Spleen (tissue), 13 donors: Measurements from ENCODE around the gene C22orf31. TPM values are rescaled to one million over a fixed set of nuclear protein-coding genes. Genes with fewer than 3 reads are reported as not detected.

ENCODE experiments used
- DNase-seq: peaks from one replicate; pipeline ENCODE4 v3.0.0-alpha.2; 2020
- H3K27ac ChIP-seq, 8 donors: fragments of 200-600 bp; sonication (generic) in 7 of 8; 1 replicate in 4 of 8; 2 replicates in 4 of 8; pipeline versions ENCODE4 v1.5.0 to v1.8.0; 2016 to 2021; ENCODE audit warnings: inconsistent platforms in 4 of 8, mild to moderate bottlenecking in 4 of 8, moderate library complexity in 1 of 8
- H3K27me3 ChIP-seq, 7 donors: fragments of 200-600 bp; sonication (generic) in 6 of 7; replicated peaks in 1 of 7; 1 replicate in 4 of 7; 2 replicates in 3 of 7; pipeline versions ENCODE4 v1.5.0 to v1.8.0; 2016 to 2021; ENCODE audit warnings: inconsistent platforms in 3 of 7, mild to moderate bottlenecking in 1 of 7
- H3K36me3 ChIP-seq, 6 donors: fragments of 200-600 bp; sonication (generic) in 5 of 6; 1 replicate in 4 of 6; 2 replicates in 2 of 6; pipeline versions ENCODE4 v1.5.0 to v1.8.0; 2016 to 2021; ENCODE audit warnings: inconsistent platforms in 2 of 6
- H3K4me1 ChIP-seq, 6 donors: fragments of 200-600 bp; sonication (generic) in 5 of 6; 1 replicate in 3 of 6; 2 replicates in 3 of 6; pipeline versions ENCODE4 v1.5.0 to v1.8.0; 2016 to 2021; ENCODE audit warnings: inconsistent platforms in 3 of 6
- H3K4me3 ChIP-seq, 8 donors: fragments of 200-600 bp; sonication (generic) in 7 of 8; 1 replicate in 4 of 8; 2 replicates in 4 of 8; pipeline versions ENCODE4 v1.5.0 to v1.8.0; 2016 to 2021; ENCODE audit warnings: inconsistent platforms in 4 of 8, mild to moderate bottlenecking in 4 of 8, moderate library complexity in 2 of 8
- H3K9me3 ChIP-seq, 8 donors: fragments of 200-600 bp; sonication (generic) in 7 of 8; 1 replicate in 4 of 8; 2 replicates in 4 of 8; pipeline versions ENCODE4 v1.5.0 to v1.8.0; 2016 to 2021; ENCODE audit warnings: inconsistent platforms in 4 of 8
- POLR2A ChIP-seq, 3 donors: fragments of 450-650 bp; IDR thresholded peaks; one replicate each; pipeline ENCODE4 v1.5.1; 2017; ENCODE audit warnings: antibody characterized with exemption in 3 of 3, mild to moderate bottlenecking in 1 of 3
- POLR2AphosphoS5 ChIP-seq, 3 donors: sonication (generic); formaldehyde crosslinking; IDR thresholded peaks; one replicate each; pipeline ENCODE4 v1.5.1; 2017; ENCODE audit warnings: antibody characterized with exemption in 3 of 3
- WGBS, 5 donors: extraction: QIAGEN DNeasy Blood & Tissue Kit in 3 of 5; methylation state at CpG; one replicate each; pipeline versions ENCODE4 v1.1.5 to v1.1.7; 2013 to 2018; 5-methylcytosine and 5-hydroxymethylcytosine counted together
- intact Hi-C: fragments of 100-400 bp; cut with DNase I; formaldehyde crosslinking; loops from one replicate; pipeline ENCODE4 v1.15.0; 2023; ENCODE audit warnings: low total_unique reads
- long read RNA-seq, 2 donors: transcript quantifications; one replicate each; lab custom pipeline, GENCODE V29; 2026
- polyA plus RNA-seq, 3 donors: library from polyadenylated mRNA; stranded (reverse); fragments of 200-250 nt; gene quantifications; one replicate each; pipeline ENCODE4 v1.2.1, GENCODE V29; 2013
- total RNA-seq, 7 donors: library from RNA; depleted of rRNA in 3 of 7; stranded (reverse); fragments of >200 nt in 3 of 7; fragmentation: NEBNext Ultra II Directional in 4 of 7; extraction: Animal tissue kit (Norgen Biotek cat#: 25700) in 4 of 7; gene quantifications; one replicate each; pipeline versions ENCODE4 v1.1.0 to v1.2.1, GENCODE V29; 2016 to 2021
- TF ChIP-seq, protein P1 (sequence below), 11 experiments: fragments of 200-600 bp in 7 of 11; fragments of 450-650 bp in 4 of 11; sonication (generic) in 4 of 11; IDR thresholded peaks in 8 of 11; conservative IDR thresholded peaks in 3 of 11; 1 replicate in 7 of 11; 2 replicates in 4 of 11; pipeline versions ENCODE4 v1.4.0 to v1.8.0; 2016 to 2021; ENCODE audit warnings: antibody characterized with exemption in 11 of 11, inconsistent platforms in 4 of 11, mild to moderate bottlenecking in 1 of 11
- donor health status: healthy with polysubstance abuse.
- donor health status: DM: no; HTN: no; CAD: no; lungs with moderate emphysema.
- donor health status: DM: no; HTN: no; CAD: no.
- donor health status: Bipolar disorder and iron deficiency.
- donor health status: healthy.
- donor health status: DM: no; HTN: no; CAD: no.
- donor health status: DM: yes; HTN: yes; CAD: no.

The C22orf31 gene
- total RNA-seq (not detected), polyA plus RNA-seq (not detected)
- long read RNA-seq, donor 1, result 0 reads
- long read RNA-seq, donor 2, result 0 reads

DNA sequence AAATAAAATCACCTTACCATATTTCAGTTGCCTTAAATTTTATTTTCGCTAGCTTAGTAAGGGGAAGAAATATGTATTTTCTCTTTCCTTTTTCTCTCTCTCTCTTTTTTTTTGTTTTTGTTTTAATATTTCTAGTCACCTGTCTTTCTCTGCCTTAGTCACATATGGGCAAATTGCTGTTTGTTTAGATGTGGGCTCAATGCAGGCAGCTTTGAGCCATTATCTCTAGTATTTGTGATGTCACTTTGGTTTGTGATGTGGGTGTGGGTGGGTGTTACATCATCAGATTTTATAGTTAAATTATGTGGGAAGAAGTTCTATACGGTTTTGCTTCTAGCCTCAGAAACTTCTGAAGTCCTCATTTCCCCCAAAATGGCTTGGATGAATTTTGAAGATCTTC lies at the start of gene C22orf31:
TSS of gene C22orf31 (minus strand) at position 59 of the 400 bp plus-strand sequence. CDS start at position 20, 39 bp downstream.
- H3K4me3 ChIP-seq, result no peak within 1 kb of the TSS
- no peak for DNase-seq
- H3K4me1 ChIP-seq, result peaks cover 0 to 19% (median 0%) of the 10 kb centered on the region in 6 donors
- H3K36me3 ChIP-seq, result no peaks in the 10 kb centered on the region
- H3K27me3 ChIP-seq, result peaks cover 0 to 24% (median 0%) of the 10 kb centered on the region in 7 donors
- no peak within 1 kb of the TSS for H3K27ac ChIP-seq
- WGBS, 5 donors, result 51 to 60% (median 58%) methylated on average over 2 of the region's 2 CpGs
- TF ChIP-seq POLR2A (IDR thresholded peaks at IDR 0.05), result no peak
- no peak for TF ChIP-seq POLR2AphosphoS5 (IDR thresholded peaks at IDR 0.05)
- no peaks in the 10 kb centered on the region for H3K9me3 ChIP-seq
- intact Hi-C loops, result no loop called here

DNA sequence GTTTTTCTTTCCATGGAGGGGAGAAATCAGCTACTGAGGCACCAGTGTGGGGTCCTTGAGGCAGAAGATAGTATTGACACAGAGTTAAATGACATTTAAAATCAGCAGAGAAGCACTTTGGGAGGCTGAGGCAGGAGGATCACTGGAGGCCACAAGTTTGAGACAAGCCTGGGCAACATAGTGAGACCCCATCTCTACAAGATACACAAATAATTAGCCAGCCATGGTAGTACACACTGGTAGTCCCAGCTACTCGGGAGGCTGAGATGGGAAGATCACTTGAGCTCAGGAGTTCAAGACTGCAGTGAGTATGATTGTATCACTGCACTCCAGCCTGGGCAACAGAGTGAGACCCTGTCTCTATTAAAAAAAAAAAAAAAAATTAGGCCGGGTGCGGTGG lies 49.3 kb upstream of the C22orf31 start:
- TF ChIP-seq POLR2A (IDR thresholded peaks at IDR 0.05) (no peak), POLR2AphosphoS5 (IDR thresholded peaks at IDR 0.05) (no peak)
- TF ChIP-seq, protein P1, sequence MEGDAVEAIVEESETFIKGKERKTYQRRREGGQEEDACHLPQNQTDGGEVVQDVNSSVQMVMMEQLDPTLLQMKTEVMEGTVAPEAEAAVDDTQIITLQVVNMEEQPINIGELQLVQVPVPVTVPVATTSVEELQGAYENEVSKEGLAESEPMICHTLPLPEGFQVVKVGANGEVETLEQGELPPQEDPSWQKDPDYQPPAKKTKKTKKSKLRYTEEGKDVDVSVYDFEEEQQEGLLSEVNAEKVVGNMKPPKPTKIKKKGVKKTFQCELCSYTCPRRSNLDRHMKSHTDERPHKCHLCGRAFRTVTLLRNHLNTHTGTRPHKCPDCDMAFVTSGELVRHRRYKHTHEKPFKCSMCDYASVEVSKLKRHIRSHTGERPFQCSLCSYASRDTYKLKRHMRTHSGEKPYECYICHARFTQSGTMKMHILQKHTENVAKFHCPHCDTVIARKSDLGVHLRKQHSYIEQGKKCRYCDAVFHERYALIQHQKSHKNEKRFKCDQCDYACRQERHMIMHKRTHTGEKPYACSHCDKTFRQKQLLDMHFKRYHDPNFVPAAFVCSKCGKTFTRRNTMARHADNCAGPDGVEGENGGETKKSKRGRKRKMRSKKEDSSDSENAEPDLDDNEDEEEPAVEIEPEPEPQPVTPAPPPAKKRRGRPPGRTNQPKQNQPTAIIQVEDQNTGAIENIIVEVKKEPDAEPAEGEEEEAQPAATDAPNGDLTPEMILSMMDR (IDR thresholded peaks at IDR 0.05 in 8 of 11, conservative IDR thresholded peaks at IDR 0.05 in 3 of 11), result no peak
- 91 to 98% (median 95%) methylated on average over 1 to 3 of the region's 3 CpGs for WGBS, 5 donors

DNA sequence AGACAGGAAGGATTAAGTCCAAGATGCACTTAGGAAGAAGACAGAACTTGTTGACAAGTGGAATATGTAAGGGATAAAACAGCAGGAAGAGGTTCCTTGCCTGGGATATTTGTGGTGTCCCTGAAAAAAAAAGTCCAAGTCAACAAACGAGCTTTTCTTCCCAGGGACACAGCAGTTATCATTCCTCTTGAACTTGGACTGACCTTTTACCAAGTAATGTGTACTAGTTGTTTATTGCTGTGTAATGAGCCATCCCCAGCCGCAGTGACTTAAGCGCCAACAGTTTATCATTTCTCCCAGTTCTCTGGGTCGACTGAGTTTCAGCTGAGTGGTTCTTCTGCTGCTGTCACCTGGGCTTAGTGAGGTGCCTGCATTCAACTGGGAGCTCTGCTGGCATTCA lies 48.2 kb upstream of the C22orf31 start:
- Histone ChIP-seq H3K27me3 (peaks cover 0 to 7% (median 0%) of the 10 kb centered on the region in 7 donors), H3K4me1 (peaks cover 0 to 6% (median 0%) of the 10 kb centered on the region in 6 donors), H3K36me3 (peaks cover 0 to 4% (median 0%) of the 10 kb centered on the region in 6 donors), H3K4me3 (no peak overlapping the region), H3K27ac (no peak overlapping the region), H3K9me3 (no peaks in the 10 kb centered on the region)
- TF ChIP-seq POLR2AphosphoS5 (IDR thresholded peaks at IDR 0.05), result no peak
- TF ChIP-seq, protein P1 (IDR thresholded peaks at IDR 0.05 in 8 of 11, conservative IDR thresholded peaks at IDR 0.05 in 3 of 11), result no peak
- no peak for TF ChIP-seq POLR2A (IDR thresholded peaks at IDR 0.05)
- DNase-seq, result no peak
- 59 to 83% (median 70%) methylated on average over 4 of the region's 4 CpGs for WGBS, 5 donors
- intact Hi-C loops, result no loop called here

More for the DNA sequence above, 49.3 kb upstream of the C22orf31 start:
- H3K27ac ChIP-seq, result no peak overlapping the region
- peaks cover 0 to 7% (median 0%) of the 10 kb centered on the region in 7 donors for H3K27me3 ChIP-seq
- peaks cover 0 to 4% (median 0%) of the 10 kb centered on the region in 6 donors for H3K36me3 ChIP-seq
- no peaks in the 10 kb centered on the region for H3K9me3 ChIP-seq
- no peak for DNase-seq
- intact Hi-C loops, result no loop called here
- no peaks in the 10 kb centered on the region for H3K4me1 ChIP-seq
- no peak overlapping the region for H3K4me3 ChIP-seq

DNA sequence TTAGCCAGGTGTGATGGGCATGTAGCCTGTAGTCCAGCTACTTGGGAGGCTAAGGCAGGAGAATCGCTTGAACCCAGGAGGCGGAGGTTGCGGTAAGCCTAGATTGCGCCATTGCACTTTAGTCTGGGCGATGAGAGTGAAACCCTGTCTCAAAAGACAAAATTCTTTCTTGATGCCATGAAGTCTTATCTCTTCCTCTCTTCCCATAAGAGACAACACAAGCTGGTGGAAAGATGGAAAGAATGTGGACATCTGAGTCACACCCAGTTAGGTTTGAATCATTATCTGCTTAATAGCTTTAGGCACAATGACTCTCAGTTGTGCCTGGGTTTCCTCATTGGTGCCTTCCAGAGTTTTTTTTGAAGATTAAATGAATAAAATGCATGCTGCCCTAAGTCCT lies 46.5 kb upstream of the C22orf31 start:
- peaks cover 0 to 6% (median 0%) of the 10 kb centered on the region in 6 donors for H3K4me1 ChIP-seq
- H3K36me3 ChIP-seq, result peaks cover 0 to 4% (median 0%) of the 10 kb centered on the region in 6 donors
- 93 to 98% (median 94%) methylated on average over 5 of the region's 5 CpGs for WGBS, 5 donors
- no peak overlapping the region for H3K27ac ChIP-seq
- no peak for DNase-seq
- TF ChIP-seq, protein P1 (IDR thresholded peaks at IDR 0.05 in 8 of 11, conservative IDR thresholded peaks at IDR 0.05 in 3 of 11), result no peak
- no peak for TF ChIP-seq POLR2A (IDR thresholded peaks at IDR 0.05)
- intact Hi-C loops, result no loop called here
- no peak overlapping the region for H3K4me3 ChIP-seq
- H3K9me3 ChIP-seq, result no peaks in the 10 kb centered on the region
- H3K27me3 ChIP-seq, result peaks cover 0 to 7% (median 0%) of the 10 kb centered on the region in 7 donors
